Suprapubic skin (tissue), 4 donors: ENCODE measurements around the gene HCFC1R1.

Experiments used
- POLR2A ChIP-seq, 2 donors: fragments of 450-650 bp; IDR thresholded peaks; one replicate each; pipeline ENCODE4 v1.6.1; 2017; ENCODE audit warnings: antibody characterized with exemption in 2 of 2, mild to moderate bottlenecking in 2 of 2, moderate library complexity in 2 of 2
- POLR2AphosphoS5 ChIP-seq, 3 donors: sonication (generic); formaldehyde crosslinking; IDR thresholded peaks; one replicate each; pipeline ENCODE4 v1.6.1; 2017; ENCODE audit warnings: antibody characterized with exemption in 3 of 3
- TF ChIP-seq, protein P1 (sequence below), 2 donors: fragments of 200-600 bp in 1 of 2; fragments of 450-650 bp in 1 of 2; sonication (generic) in 1 of 2; IDR thresholded peaks; one replicate each; pipeline ENCODE4 v1.5.1; 2016 to 2019; ENCODE audit warnings: antibody characterized with exemption in 2 of 2, mild to moderate bottlenecking in 1 of 2, moderate library complexity in 1 of 2

DNA sequence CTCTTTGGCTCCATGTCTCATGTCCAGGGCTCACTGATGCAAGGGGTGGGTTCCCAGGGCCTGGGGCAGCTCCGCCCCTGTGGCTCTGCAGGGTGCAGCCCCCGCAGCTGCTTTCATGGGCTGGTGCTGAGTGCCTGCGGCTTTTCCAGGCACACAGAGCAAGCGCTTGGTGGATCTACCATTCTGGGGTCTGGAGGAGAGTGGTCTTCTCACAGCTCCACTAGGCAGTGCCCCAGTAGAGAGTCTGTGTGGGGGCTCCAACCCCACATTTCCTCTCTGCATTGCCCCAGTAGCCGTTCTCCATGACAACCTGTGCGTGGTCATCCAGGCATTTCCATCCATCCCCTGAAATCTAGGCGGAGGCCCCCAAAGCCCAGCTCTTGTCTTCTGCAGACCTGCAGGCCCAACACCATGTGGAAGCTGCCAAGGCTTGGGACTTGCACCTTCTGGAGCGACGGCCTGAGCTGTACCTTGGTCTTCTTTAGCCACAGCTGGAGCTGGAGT, 46.9 kb upstream of the HCFC1R1 start:
- TF ChIP-seq, protein P1, sequence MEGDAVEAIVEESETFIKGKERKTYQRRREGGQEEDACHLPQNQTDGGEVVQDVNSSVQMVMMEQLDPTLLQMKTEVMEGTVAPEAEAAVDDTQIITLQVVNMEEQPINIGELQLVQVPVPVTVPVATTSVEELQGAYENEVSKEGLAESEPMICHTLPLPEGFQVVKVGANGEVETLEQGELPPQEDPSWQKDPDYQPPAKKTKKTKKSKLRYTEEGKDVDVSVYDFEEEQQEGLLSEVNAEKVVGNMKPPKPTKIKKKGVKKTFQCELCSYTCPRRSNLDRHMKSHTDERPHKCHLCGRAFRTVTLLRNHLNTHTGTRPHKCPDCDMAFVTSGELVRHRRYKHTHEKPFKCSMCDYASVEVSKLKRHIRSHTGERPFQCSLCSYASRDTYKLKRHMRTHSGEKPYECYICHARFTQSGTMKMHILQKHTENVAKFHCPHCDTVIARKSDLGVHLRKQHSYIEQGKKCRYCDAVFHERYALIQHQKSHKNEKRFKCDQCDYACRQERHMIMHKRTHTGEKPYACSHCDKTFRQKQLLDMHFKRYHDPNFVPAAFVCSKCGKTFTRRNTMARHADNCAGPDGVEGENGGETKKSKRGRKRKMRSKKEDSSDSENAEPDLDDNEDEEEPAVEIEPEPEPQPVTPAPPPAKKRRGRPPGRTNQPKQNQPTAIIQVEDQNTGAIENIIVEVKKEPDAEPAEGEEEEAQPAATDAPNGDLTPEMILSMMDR (IDR thresholded peaks at IDR 0.05) = no peak
- TF ChIP-seq POLR2A (IDR thresholded peaks at IDR 0.05) = no peak
- no peak for TF ChIP-seq POLR2AphosphoS5 (IDR thresholded peaks at IDR 0.05)
